Heart right ventricle (tissue), 16 donors: ENCODE data around the gene TEDC1. TPM values are rescaled to one million over a fixed set of nuclear protein-coding genes. Genes with fewer than 3 reads are reported as not detected.
A peak's percentile ranks its signal among the peaks of the same experiment; 100 is the strongest.

ENCODE experiments used
- ATAC-seq, 8 donors: fragments of 200-7000 bp; cut with Tn5 transposase; one replicate each; pipeline ENCODE4 v1.9.1; 2020; ENCODE audit warnings: mild to moderate bottlenecking in 8 of 8, moderate library complexity in 8 of 8, moderate number of reproducible peaks in 1 of 8
- DNase-seq, 2 donors: peaks; one replicate each; pipeline ENCODE4 v3.0.0-alpha.2; 2020
- H3K27ac ChIP-seq, 10 donors: fragments of 200-600 bp; sonication (generic) in 2 of 10; one replicate each; pipeline versions ENCODE4 v1.5.0 to v1.8.0; 2020 to 2022; ENCODE audit warnings: mild to moderate bottlenecking in 3 of 10
- H3K27me3 ChIP-seq, 7 donors: fragments of 200-600 bp; one replicate each; pipeline ENCODE4 v1.8.0; 2021 to 2022; ENCODE audit warnings: mild to moderate bottlenecking in 2 of 7
- H3K36me3 ChIP-seq, 9 donors: fragments of 200-600 bp; sonication (generic) in 1 of 9; one replicate each; pipeline versions ENCODE4 v1.5.0 to v1.8.0; 2020 to 2022; ENCODE audit warnings: mild to moderate bottlenecking in 2 of 9
- H3K4me1 ChIP-seq, 9 donors: fragments of 200-600 bp; sonication (generic) in 1 of 9; one replicate each; pipeline versions ENCODE4 v1.5.0 to v1.8.0; 2020 to 2022; ENCODE audit warnings: mild to moderate bottlenecking in 4 of 9
- H3K4me3 ChIP-seq, 10 donors: fragments of 200-600 bp; sonication (generic) in 2 of 10; one replicate each; pipeline versions ENCODE4 v1.5.0 to v1.8.0; 2020 to 2022; ENCODE audit warnings: mild to moderate bottlenecking in 7 of 10, moderate library complexity in 2 of 10
- H3K9me3 ChIP-seq, 11 donors: fragments of 200-600 bp in 10 of 11; sonication (generic) in 2 of 11; one replicate each; pipeline versions ENCODE4 v1.5.0 to v1.8.0; 2013 to 2022; ENCODE audit warnings: mild to moderate bottlenecking in 2 of 11, control low read depth in 1 of 11, moderate library complexity in 1 of 11
- CTCF ChIP-seq, 9 donors: fragments of 200-600 bp; sonication (generic) in 2 of 9; IDR thresholded peaks; one replicate each; pipeline versions ENCODE4 v1.5.0 to v1.8.0; 2021 to 2022; ENCODE audit warnings: antibody characterized with exemption in 9 of 9, mild to moderate bottlenecking in 5 of 9, moderate library complexity in 1 of 9
- WGBS, 2 donors: extraction: QIAGEN DNeasy Blood & Tissue Kit; methylation state at CpG; one replicate each; pipeline ENCODE4 v1.1.7; 2013; ENCODE audit warnings: inconsistent platforms in 1 of 2; 5-methylcytosine and 5-hydroxymethylcytosine counted together
- intact Hi-C, 10 donors: fragments of 100-400 bp; cut with DNase I; formaldehyde crosslinking; loops; one replicate each; pipeline versions ENCODE4 v1.11.1 to v1.14.2; 2022
- polyA plus RNA-seq, 2 donors: library from polyadenylated mRNA; stranded (reverse); fragments of 200-250 nt; gene quantifications; one replicate each; pipeline ENCODE4 v1.2.3, GENCODE V29; 2013
- total RNA-seq, 10 donors: library from RNA; stranded (reverse); fragmentation: NEBNext Ultra II Directional in 3 of 10; extraction: Animal tissue kit (Norgen Biotek cat#: 25700) in 3 of 10; gene quantifications; one replicate each; pipeline versions ENCODE4 v1.2.1 to v1.2.4, GENCODE V29; 2021 to 2023
- donor health status: Arrhythmogenic right ventricular cardiomyopathy.
- donor health status: ischemic (EF 13 %, LVEDD 7.1; RV severe dilation, severe dysfunction).
- donor health status: healthy with polysubstance abuse.
- donor health status: DM: no; HTN: yes; CAD: no.
- donor health status: DM: no; HTN: no; CAD: no.
- donor health status: ischemic (EF 25% LVEDD 6.9; RV normal size, moderate dysfunction).
- donor health status: ischemic (EF 25% LVEDD 5.7; RV mildly dilated, moderate dysfunction).
- donor health status: healthy.
- donor health status: DM: yes; HTN: yes; CAD: no.
- donor health status: Ischemic cardiomyopathy.
- donor health status: ischemic (EF 35%, LVEDD 5.7; RV mildly dilated, moderate dysfunction).
- donor health status: nonischemic (EF 11% LVEDD 7.7; RV severe dilation, severe dysfunction).
- donor health status: DM: yes; HTN: yes; CAD: no.
- donor health status: PGD.
- donor health status: ischemic (EF 29% LVEDD 5.4; RV normal size, mild dysfunction).
- donor health status: nonischemic (EF 23%, LVEDD 6.1; RV moderate dilation, normal function).

Gene TEDC1
- total and polyA plus RNA-seq, 12 donors: 2.3 to 10.0 (median 4.4) TPM

- WGBS, 2 donors: 54 to 60% methylated on average over 45 to 54 of the region's 54 CpGs
- peaks cover 0 to 46% (median 3%) of the 10 kb centered on the region in 9 donors for H3K36me3 ChIP-seq
- TF ChIP-seq CTCF (IDR thresholded peaks at IDR 0.05): no peak
- H3K9me3 ChIP-seq: no peaks in the 10 kb centered on the region
- H3K27me3 ChIP-seq: peaks cover 0 to 14% (median 0%) of the 10 kb centered on the region in 7 donors
- H3K4me1 ChIP-seq: peaks cover 59 to 91% (median 75%) of the 10 kb centered on the region in 9 donors
- peak overlapping the region; percentile 80 to 100 (median 100) for H3K27ac ChIP-seq
- peak overlapping the region in 6 of 10 donors; percentile 1 to 29 (median 11) for H3K4me3 ChIP-seq
- intact Hi-C loops: loop anchor here in 1 of 10 donors (2.0 kb wide), 1 partner anchor 21 kb away; the partner anchor contains the start of gene TEDC1
- no peak for ATAC-seq
- peak; percentile 67 to 76 for DNase-seq
Observed at GRCh38 chr14:105469456-105470349, 21.3 kb upstream of the TEDC1 start.

- Histone ChIP-seq H3K27ac (peak overlapping the region; percentile 80 to 100 (median 100)), H3K4me1 (peaks cover 63 to 82% (median 73%) of the 10 kb centered on the region in 9 donors), H3K36me3 (peaks cover 0 to 36% (median 0%) of the 10 kb centered on the region in 9 donors), H3K4me3 (peak overlapping the region in 8 of 10 donors; percentile 4 to 29 (median 16)), H3K9me3 (no peaks in the 10 kb centered on the region), H3K27me3 (peaks cover 0 to 24% (median 0%) of the 10 kb centered on the region in 7 donors)
- DNase-seq (peak in 1 of 2 donors; percentile 57), ATAC-seq (no peak)
- TF ChIP-seq CTCF (IDR thresholded peaks at IDR 0.05): no peak
- intact Hi-C loops: loop anchor here in 1 of 10 donors (2.0 kb wide), 1 partner anchor 20 kb away; the partner anchor contains the start of gene TEDC1
- WGBS, 2 donors: 49 to 62% methylated on average over 31 to 34 of the region's 34 CpGs
Observed at GRCh38 chr14:105470350-105471296, 20.4 kb upstream of the TEDC1 start.

GRCh38 chr14:105471297-105471821 lies 19.7 kb upstream of the TEDC1 start:
- Histone ChIP-seq H3K4me1 (peaks cover 60 to 80% (median 73%) of the 10 kb centered on the region in 9 donors), H3K4me3 (peak overlapping the region in 8 of 10 donors; percentile 4 to 29 (median 16)), H3K27ac (peak overlapping the region; percentile 80 to 100 (median 100)), H3K36me3 (peaks cover 0 to 30% (median 0%) of the 10 kb centered on the region in 9 donors), H3K9me3 (no peaks in the 10 kb centered on the region), H3K27me3 (peaks cover 0 to 31% (median 0%) of the 10 kb centered on the region in 7 donors)
- 35 to 46% methylated on average over 18 to 19 of the region's 19 CpGs for WGBS, 2 donors
- ATAC-seq (peak; percentile 1 to 45 (median 6)), DNase-seq (peak; percentile 78 to 82)
- TF ChIP-seq CTCF (IDR thresholded peaks at IDR 0.05): peak in 8 of 9 donors; percentile 11 to 55 (median 38)
- intact Hi-C loops: loop anchor here in 1 of 10 donors (2.0 kb wide), 1 partner anchor 19 kb away; the partner anchor contains the start of gene TEDC1
